DMS153 (cell line): ENCODE measurements around the gene SLCO3A1.
A peak's percentile ranks its signal among the peaks of the same experiment; 100 is the strongest.

ENCODE experiments used
- DNase-seq: peaks from one replicate; lab custom pipeline; 2025; lab: John Stamatoyannopoulos, UW

The SLCO3A1 gene

GRCh38 chr15:91912336-91912735 is 58.8 kb downstream of the SLCO3A1 start:
- no peak for DNase-seq

GRCh38 chr15:91913560-91913959 is 60.1 kb downstream of the SLCO3A1 start:
- DNase-seq: no peak

- DNase-seq: peak; percentile 88
These were observed 62.1 kb downstream of the SLCO3A1 start for GRCh38 chr15:91915576-91915975.

GRCh38 chr15:91916051-91916450 is 62.5 kb downstream of the SLCO3A1 start:
- DNase-seq: no peak

GRCh38 chr15:91917686-91918360 is 64.3 kb downstream of the SLCO3A1 start:
- no peak for DNase-seq

- DNase-seq: no peak
These were observed 65.6 kb downstream of the SLCO3A1 start for GRCh38 chr15:91919014-91919534.

- no peak for DNase-seq
These were observed 67.8 kb downstream of the SLCO3A1 start for GRCh38 chr15:91921188-91921842.

GRCh38 chr15:91921843-91922198 is 68.3 kb downstream of the SLCO3A1 start:
- no peak for DNase-seq

- peak; percentile 35 for DNase-seq
These were observed 69.4 kb downstream of the SLCO3A1 start for GRCh38 chr15:91922646-91923547.

GRCh38 chr15:91924183-91924582 is 70.7 kb downstream of the SLCO3A1 start:
- DNase-seq: no peak

- no peak for DNase-seq
These were observed 71.5 kb downstream of the SLCO3A1 start for GRCh38 chr15:91924837-91925495.

- no peak for DNase-seq
These were observed 72.3 kb downstream of the SLCO3A1 start for GRCh38 chr15:91925794-91926193.

GRCh38 chr15:91926908-91927270 is 73.4 kb downstream of the SLCO3A1 start:
- DNase-seq: no peak

- DNase-seq: no peak
These were observed 74.1 kb downstream of the SLCO3A1 start for GRCh38 chr15:91927585-91927984.

GRCh38 chr15:91928675-91929074 is 75.2 kb downstream of the SLCO3A1 start:
- no peak for DNase-seq

- DNase-seq: no peak
These were observed 76.0 kb downstream of the SLCO3A1 start for GRCh38 chr15:91929509-91929908.

- no peak for DNase-seq
These were observed 76.6 kb downstream of the SLCO3A1 start for GRCh38 chr15:91930092-91930491.

- no peak for DNase-seq
These were observed 82.8 kb downstream of the SLCO3A1 start for GRCh38 chr15:91936182-91936775.

GRCh38 chr15:91936927-91937326 is 83.4 kb downstream of the SLCO3A1 start:
- DNase-seq: no peak

GRCh38 chr15:91938136-91938535 is 84.6 kb downstream of the SLCO3A1 start:
- DNase-seq: no peak

- DNase-seq: no peak
These were observed 85.9 kb downstream of the SLCO3A1 start for GRCh38 chr15:91939403-91939831.
